K562 (cell line): ENCODE data around the gene NEB. TPM values are rescaled to one million over a fixed set of nuclear protein-coding genes. Genes with fewer than 3 reads are reported as not detected.
A peak's percentile ranks its signal among the peaks of the same experiment; 100 is the strongest.

Source experiments
- CCAR2 ChIP-seq: fragments of 200-400 bp; formaldehyde crosslinking; IDR thresholded peaks from 2 replicates; pipeline ENCODE4 v1.6.1; 2017; ENCODE audit warnings: mild to moderate bottlenecking, low read depth, low read length
- CCNT2 ChIP-seq: IDR thresholded peaks from 2 replicates; pipeline ENCODE4 v1.6.1; 2011; ENCODE audit warnings: borderline replicate concordance, low read depth, mild to moderate bottlenecking, moderate library complexity, mixed read lengths, low read length; ENCODE audit not compliant: insufficient read length; ENCODE audit errors: extremely low read depth
- KAT7 ChIP-seq: sonication (generic); formaldehyde crosslinking; IDR thresholded peaks from 2 replicates; pipeline ENCODE4 v1.8.0; 2022; ENCODE audit warnings: missing genetic modification reagents, mild to moderate bottlenecking, borderline replicate concordance
- KAT8 ChIP-seq: fragments of 450-650 bp; IDR thresholded peaks from 2 replicates; pipeline ENCODE4 v1.6.1; 2016; ENCODE audit warnings: low read depth, mild to moderate bottlenecking
- MIER1 ChIP-seq: fragments of 450-650 bp; IDR thresholded peaks from 2 replicates; pipeline ENCODE4 v1.6.1; 2016; ENCODE audit warnings: antibody characterized with exemption, mild to moderate bottlenecking, low read depth
- MTF1 ChIP-seq: fragments of 250-450 bp; sonication (Bioruptor Pico); IDR thresholded peaks from 2 replicates; pipeline ENCODE4 v1.9.0; 2021; ENCODE audit warnings: moderate library complexity, mild to moderate bottlenecking, inconsistent platforms, borderline replicate concordance
- NEUROD1 ChIP-seq: fragments of 150-350 bp; IDR thresholded peaks from 2 replicates; pipeline ENCODE4 v1.6.1; 2014; ENCODE audit warnings: borderline replicate concordance, low read length, low read depth; ENCODE audit not compliant: partially characterized antibody
- NR1H2 ChIP-seq: sonication (generic); formaldehyde crosslinking; IDR thresholded peaks from 2 replicates; pipeline ENCODE4 v1.4.0; 2020; ENCODE audit warnings: mild to moderate bottlenecking, missing genetic modification reagents
- NR2F6 ChIP-seq: fragments of 450-650 bp; formaldehyde crosslinking; IDR thresholded peaks from 2 replicates; pipeline ENCODE4 v1.4.0; 2020; ENCODE audit warnings: mild to moderate bottlenecking
- PHF20 ChIP-seq: fragments of 450-650 bp; IDR thresholded peaks from 2 replicates; pipeline ENCODE4 v1.6.1; 2018; ENCODE audit not compliant: partially characterized antibody
- PHTF2 ChIP-seq: fragments of 250-450 bp; sonication (Bioruptor Pico); IDR thresholded peaks from 2 replicates; pipeline ENCODE4 v1.5.0; 2021; ENCODE audit warnings: mild to moderate bottlenecking
- U2AF1 ChIP-seq: fragments of 200-400 bp; formaldehyde crosslinking; optimal IDR thresholded peaks from 2 replicates; pipeline ENCODE3; 2017; ENCODE audit warnings: mild to moderate bottlenecking, low read depth, low read length, moderate library complexity
- ZBTB7A ChIP-seq: IDR thresholded peaks from 2 replicates; pipeline ENCODE4 v1.6.1; 2011; ENCODE audit warnings: low read depth, mild to moderate bottlenecking, low read length, moderate library complexity, borderline replicate concordance; ENCODE audit not compliant: control insufficient read depth
- ZC3H8 ChIP-seq: fragments of 450-650 bp; IDR thresholded peaks from 2 replicates; pipeline ENCODE4 v1.6.1; 2017
- ZNF212 ChIP-seq: fragments of 450-650 bp; formaldehyde crosslinking; IDR thresholded peaks from 2 replicates; pipeline ENCODE4 v1.4.0; 2020; ENCODE audit warnings: mild to moderate bottlenecking
- ZNF384 ChIP-seq: IDR thresholded peaks from 2 replicates; pipeline ENCODE4 v1.6.1; 2012; ENCODE audit warnings: low read depth, low read length, improper control_type of control experiment
- ZNF408 ChIP-seq: fragments of 250-450 bp; sonication (Bioruptor Pico); IDR thresholded peaks from 2 replicates; pipeline ENCODE4 v1.4.0; 2020; ENCODE audit warnings: low read depth, mild to moderate bottlenecking, moderate library complexity
- ZNF778 ChIP-seq: fragments of 450-650 bp; formaldehyde crosslinking; IDR thresholded peaks from 2 replicates; pipeline ENCODE4 v1.4.0; 2020; ENCODE audit warnings: mild to moderate bottlenecking, moderate library complexity
- polyA plus RNA-seq, 8 experiments: library from polyadenylated mRNA; depleted of rRNA in 4 of 8; stranded (reverse) in 5 of 8; unstranded in 3 of 8; fragments of >200 nt; fragmentation: Nextera tagmentation in 2 of 8; fragmentation: Illumina TruSeq in 1 of 8; extraction: Ambion mirVana in 2 of 8; extraction: Trizol in 1 of 8; gene quantifications; 2 replicates each; pipeline versions ENCODE4 v1.2.1 to v1.2.3, GENCODE V29; 2011 to 2014; ENCODE audit warnings: inconsistent platforms in 1 of 8, missing spikeins in 1 of 8
- total RNA-seq, 7 experiments: library from RNA; depleted of rRNA in 6 of 7; stranded (reverse); fragments of >200 nt in 6 of 7; fragmentation: Illumina TruSeq in 2 of 7; extraction: Trizol in 2 of 7; gene quantifications; 2 replicates each; pipeline versions ENCODE4 v1.2.1 to v1.2.3, GENCODE V29; 2011 to 2021; ENCODE audit warnings: low replicate concordance in 1 of 7
- TF ChIP-seq, protein P1 (sequence below): sonication (generic); formaldehyde crosslinking; IDR thresholded peaks from 2 replicates; pipeline ENCODE4 v1.8.1; 2023; ENCODE audit warnings: mild to moderate bottlenecking, missing genetic modification reagents
- TF ChIP-seq, protein P2 (sequence below): sonication (generic); formaldehyde crosslinking; IDR thresholded peaks from 2 replicates; pipeline ENCODE4 v1.5.0; 2020; ENCODE audit warnings: missing genetic modification reagents
- TF ChIP-seq, protein P3 (sequence below): sonication (generic); formaldehyde crosslinking; IDR thresholded peaks from 2 replicates; pipeline ENCODE4 v1.4.0; 2020; ENCODE audit warnings: mild to moderate bottlenecking, missing genetic modification reagents

NEB gene
- total and polyA plus RNA-seq, 9 of the 15 experiments (the other 6 are each of a cell fraction or from before 2014, with no cell fraction given) = 1.7 to 3.8 (median 2.9) TPM

DNA sequence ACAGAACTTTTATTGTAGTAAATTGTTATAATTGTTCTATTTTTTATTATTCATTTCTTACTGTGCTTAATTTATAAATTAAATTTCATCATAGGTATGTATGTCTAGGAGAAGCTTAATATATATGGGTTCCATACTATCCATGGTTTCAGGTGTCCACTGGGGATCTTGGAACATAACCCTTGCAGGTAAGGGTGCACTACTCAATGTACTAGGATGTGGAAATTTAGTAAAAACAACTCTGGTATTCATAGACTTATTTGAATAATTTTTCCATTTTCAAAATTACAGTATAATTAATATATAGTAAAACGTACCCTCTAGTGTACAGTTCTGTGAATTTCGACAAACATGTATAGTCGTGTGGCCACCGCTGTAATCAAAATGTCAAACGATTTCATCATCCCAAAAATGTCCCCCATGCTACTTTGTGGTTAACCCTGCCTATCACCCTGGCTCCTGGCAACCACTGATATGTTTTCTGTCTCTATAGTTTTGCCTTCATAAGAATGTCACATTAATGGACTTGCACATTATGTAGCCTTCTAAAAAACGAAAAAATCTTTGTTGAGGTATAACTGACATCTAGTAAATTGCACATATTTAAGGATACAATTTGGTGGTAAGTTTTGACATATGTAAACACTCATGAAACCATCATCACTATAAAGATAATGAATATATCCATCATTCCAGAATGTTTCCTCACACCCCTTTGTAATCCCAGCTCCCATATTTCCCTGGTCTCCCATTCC lies 48.3 kb upstream of the NEB start (continued):
- TF ChIP-seq ZNF212 (CRISPR knock-in tag) (no peak), ZBTB7A (no peak), CCAR2 (no peak), CCNT2 (peak; percentile 86), NR2F6 (CRISPR knock-in tag) (no peak), ZNF384 (no peak), PHF20 (no peak), PHTF2 (CRISPR knock-in tag) (no peak), U2AF1 (no peak), MIER1 (no peak), KAT8 (no peak), ZNF778 (CRISPR knock-in tag) (no peak), MTF1 (CRISPR knock-in tag) (no peak), KAT7 (CRISPR knock-in tag) (0 out of 2 replicates have a peak, but pooled peaks have one; percentile 48), NR1H2 (CRISPR knock-in tag) (no peak), ZNF408 (CRISPR knock-in tag) (no peak), NEUROD1 (peak; percentile 79), ZC3H8 (no peak)
- TF ChIP-seq, protein P1, sequence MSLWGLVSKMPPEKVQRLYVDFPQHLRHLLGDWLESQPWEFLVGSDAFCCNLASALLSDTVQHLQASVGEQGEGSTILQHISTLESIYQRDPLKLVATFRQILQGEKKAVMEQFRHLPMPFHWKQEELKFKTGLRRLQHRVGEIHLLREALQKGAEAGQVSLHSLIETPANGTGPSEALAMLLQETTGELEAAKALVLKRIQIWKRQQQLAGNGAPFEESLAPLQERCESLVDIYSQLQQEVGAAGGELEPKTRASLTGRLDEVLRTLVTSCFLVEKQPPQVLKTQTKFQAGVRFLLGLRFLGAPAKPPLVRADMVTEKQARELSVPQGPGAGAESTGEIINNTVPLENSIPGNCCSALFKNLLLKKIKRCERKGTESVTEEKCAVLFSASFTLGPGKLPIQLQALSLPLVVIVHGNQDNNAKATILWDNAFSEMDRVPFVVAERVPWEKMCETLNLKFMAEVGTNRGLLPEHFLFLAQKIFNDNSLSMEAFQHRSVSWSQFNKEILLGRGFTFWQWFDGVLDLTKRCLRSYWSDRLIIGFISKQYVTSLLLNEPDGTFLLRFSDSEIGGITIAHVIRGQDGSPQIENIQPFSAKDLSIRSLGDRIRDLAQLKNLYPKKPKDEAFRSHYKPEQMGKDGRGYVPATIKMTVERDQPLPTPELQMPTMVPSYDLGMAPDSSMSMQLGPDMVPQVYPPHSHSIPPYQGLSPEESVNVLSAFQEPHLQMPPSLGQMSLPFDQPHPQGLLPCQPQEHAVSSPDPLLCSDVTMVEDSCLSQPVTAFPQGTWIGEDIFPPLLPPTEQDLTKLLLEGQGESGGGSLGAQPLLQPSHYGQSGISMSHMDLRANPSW = no peak
- TF ChIP-seq, protein P2, sequence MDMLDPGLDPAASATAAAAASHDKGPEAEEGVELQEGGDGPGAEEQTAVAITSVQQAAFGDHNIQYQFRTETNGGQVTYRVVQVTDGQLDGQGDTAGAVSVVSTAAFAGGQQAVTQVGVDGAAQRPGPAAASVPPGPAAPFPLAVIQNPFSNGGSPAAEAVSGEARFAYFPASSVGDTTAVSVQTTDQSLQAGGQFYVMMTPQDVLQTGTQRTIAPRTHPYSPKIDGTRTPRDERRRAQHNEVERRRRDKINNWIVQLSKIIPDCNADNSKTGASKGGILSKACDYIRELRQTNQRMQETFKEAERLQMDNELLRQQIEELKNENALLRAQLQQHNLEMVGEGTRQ = no peak
- TF ChIP-seq, protein P3, sequence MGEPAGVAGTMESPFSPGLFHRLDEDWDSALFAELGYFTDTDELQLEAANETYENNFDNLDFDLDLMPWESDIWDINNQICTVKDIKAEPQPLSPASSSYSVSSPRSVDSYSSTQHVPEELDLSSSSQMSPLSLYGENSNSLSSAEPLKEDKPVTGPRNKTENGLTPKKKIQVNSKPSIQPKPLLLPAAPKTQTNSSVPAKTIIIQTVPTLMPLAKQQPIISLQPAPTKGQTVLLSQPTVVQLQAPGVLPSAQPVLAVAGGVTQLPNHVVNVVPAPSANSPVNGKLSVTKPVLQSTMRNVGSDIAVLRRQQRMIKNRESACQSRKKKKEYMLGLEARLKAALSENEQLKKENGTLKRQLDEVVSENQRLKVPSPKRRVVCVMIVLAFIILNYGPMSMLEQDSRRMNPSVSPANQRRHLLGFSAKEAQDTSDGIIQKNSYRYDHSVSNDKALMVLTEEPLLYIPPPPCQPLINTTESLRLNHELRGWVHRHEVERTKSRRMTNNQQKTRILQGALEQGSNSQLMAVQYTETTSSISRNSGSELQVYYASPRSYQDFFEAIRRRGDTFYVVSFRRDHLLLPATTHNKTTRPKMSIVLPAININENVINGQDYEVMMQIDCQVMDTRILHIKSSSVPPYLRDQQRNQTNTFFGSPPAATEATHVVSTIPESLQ = no peak
